ENCODE measurements around the gene DCAF10.

Gene DCAF10

GRCh38 chr9:37839496-37840461 lies 39.2 kb downstream of the DCAF10 start:
- H3K4me3 ChIP-seq (ENCODE audit: low read depth, low read length), result no peak overlapping the region
- no peak for TF ChIP-seq CTCF (IDR thresholded peaks at IDR 0.05; ENCODE audit: low read depth, low read length, missing control alignments)
- no peak for DNase-seq (ENCODE audit: low read depth)

DNA sequence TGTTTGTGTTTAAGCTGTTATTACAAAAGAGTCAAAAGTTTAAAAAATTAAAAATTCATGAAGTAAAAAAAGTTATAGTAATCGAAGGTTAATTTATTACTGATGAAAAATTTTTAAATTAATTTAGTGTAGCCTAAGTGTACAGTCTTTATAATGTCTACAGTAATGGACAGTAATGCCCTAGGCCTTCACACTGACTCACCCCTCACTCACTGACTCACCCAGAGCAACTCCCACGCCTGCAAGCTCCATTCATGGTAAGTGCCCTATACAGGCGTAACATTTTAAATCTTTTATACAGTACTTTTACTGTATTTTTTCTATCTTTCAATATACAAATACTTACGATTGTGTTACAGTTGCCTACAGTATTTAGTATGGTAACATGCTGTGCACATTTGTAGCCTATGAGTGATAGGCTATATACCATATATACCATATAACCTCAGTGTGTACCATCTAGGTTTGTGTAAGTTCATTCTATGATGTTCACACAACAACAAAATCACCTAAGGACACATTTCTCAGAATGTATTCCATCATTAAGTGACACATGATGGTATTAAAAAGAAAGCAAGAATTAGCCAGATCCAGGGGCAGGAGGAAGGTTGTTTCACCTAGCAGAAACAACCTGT lies 40.1 kb downstream of the DCAF10 start:
- H3K4me3 ChIP-seq (ENCODE audit: low read depth, low read length), result no peak overlapping the region
- DNase-seq (ENCODE audit: low read depth), result no peak
- no peak for TF ChIP-seq CTCF (IDR thresholded peaks at IDR 0.05; ENCODE audit: low read depth, low read length, missing control alignments)

DNA sequence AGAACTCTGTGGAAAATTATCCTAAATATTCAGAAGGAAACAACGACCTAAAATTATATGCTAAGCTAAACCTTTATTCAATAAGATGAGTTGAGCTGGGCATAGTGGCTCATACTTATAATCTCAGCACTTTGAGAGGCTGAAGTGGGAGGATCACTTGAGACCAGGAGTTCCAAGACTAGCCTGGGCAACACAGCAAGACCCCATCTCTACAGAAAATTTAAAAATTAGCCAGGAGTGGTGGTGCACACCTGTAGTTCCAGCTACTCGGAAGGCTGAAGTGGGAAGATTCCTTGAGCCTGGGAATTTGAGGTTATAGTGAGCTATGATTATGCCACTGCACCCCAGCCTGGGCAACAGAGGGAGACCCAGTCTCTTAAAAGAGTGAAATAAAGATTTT lies 51.6 kb downstream of the DCAF10 start:
- H3K4me3 ChIP-seq (ENCODE audit: low read depth, low read length), result no peak overlapping the region
- no peak for DNase-seq (ENCODE audit: low read depth)
- TF ChIP-seq CTCF (IDR thresholded peaks at IDR 0.05; ENCODE audit: low read depth, low read length, missing control alignments), result no peak

- no peak for TF ChIP-seq CTCF (IDR thresholded peaks at IDR 0.05; ENCODE audit: low read depth, low read length, missing control alignments)
- no peak overlapping the region for H3K4me3 ChIP-seq (ENCODE audit: low read depth, low read length)
- DNase-seq (ENCODE audit: low read depth), result no peak
Measured at GRCh38 chr9:37856551-37856950, 56.0 kb downstream of the DCAF10 start.

DNA sequence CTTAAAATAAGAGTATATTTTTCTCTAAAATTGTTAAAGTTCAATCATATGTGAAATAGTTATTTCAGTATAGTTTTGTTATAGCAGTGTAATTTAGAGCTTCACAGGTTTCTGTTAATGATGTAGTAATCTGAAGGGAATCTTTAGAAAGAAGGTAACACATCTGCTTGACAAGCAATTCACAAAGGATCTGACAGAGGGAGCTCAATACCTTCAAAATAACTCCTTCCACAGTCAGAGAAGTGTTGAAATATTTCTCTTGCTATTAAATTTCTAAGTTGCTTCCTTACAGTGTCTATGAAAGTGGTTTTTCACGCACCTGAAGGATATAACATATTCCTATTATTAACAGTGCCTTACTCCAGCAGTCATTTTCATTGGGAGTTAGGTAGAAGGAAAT lies 58.4 kb downstream of the DCAF10 start:
- DNase-seq (ENCODE audit: low read depth), result no peak
- peak; percentile 10 for TF ChIP-seq CTCF (IDR thresholded peaks at IDR 0.05; ENCODE audit: low read depth, low read length, missing control alignments)

DNA sequence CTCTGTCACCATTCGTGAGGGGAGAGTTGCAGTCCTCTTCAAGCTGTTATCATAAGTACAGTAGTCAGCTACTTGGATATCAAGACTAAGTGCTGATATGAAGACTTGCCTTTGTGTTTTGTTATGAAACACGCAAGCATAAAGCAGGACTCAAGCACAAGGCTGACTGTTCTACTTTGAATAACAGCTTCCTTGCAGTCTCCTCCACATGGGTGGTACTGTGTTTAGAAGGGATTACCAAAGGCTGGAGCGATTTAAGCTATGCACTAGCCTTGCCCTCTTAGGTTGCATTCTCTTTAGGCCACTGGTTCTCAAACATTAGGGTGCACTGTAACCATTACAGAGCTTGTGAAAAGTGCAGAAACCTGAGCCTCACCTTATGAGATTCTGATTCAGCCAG lies 61.9 kb downstream of the DCAF10 start:
- no peak for DNase-seq (ENCODE audit: low read depth)
- TF ChIP-seq CTCF (IDR thresholded peaks at IDR 0.05; ENCODE audit: low read depth, low read length, missing control alignments), result no peak

More for the DNA sequence above, 58.4 kb downstream of the DCAF10 start:
- H3K4me3 ChIP-seq (ENCODE audit: low read depth, low read length), result no peak overlapping the region

More for the DNA sequence above, 61.9 kb downstream of the DCAF10 start:
- no peak overlapping the region for H3K4me3 ChIP-seq (ENCODE audit: low read depth, low read length)
